Naive B cell (primary cell): ENCODE results near the gene ZNF440. TPM values are rescaled to one million over a fixed set of nuclear protein-coding genes. Genes with fewer than 3 reads are reported as not detected.

ENCODE experiments used
- ATAC-seq, 2 donors: fragments of 150-1000 bp; cut with Tn5 transposase; 2 replicates each; pipeline ENCODE4 v1.10.0; 2021; ENCODE audit warnings: low read depth in 2 of 2, mild to moderate bottlenecking in 2 of 2, moderate library complexity in 2 of 2
- DNase-seq: peaks from one replicate; pipeline ENCODE4 v3.0.0; 2022
- H3K27ac Mint-ChIP-seq, 6 donors: one replicate each; pipeline ENCODE4 v1.8.0; 2020 to 2022; ENCODE audit warnings: mild to moderate bottlenecking in 6 of 6, mixed read lengths in 6 of 6, moderate library complexity in 5 of 6, inconsistent platforms in 2 of 6
- H3K27me3 Mint-ChIP-seq, 3 donors: one replicate each; pipeline ENCODE4 v1.8.0; 2021 to 2022; ENCODE audit warnings: mixed read lengths in 3 of 3, mild to moderate bottlenecking in 1 of 3
- H3K36me3 Mint-ChIP-seq, 2 donors: one replicate each; pipeline ENCODE4 v1.8.0; 2020 to 2022; ENCODE audit warnings: mixed read lengths in 2 of 2, inconsistent platforms in 1 of 2, mild to moderate bottlenecking in 1 of 2
- H3K4me1 Mint-ChIP-seq, 3 donors: one replicate each; pipeline ENCODE4 v1.8.0; 2020 to 2022; ENCODE audit warnings: mixed read lengths in 3 of 3, inconsistent platforms in 1 of 3, mild to moderate bottlenecking in 1 of 3, moderate library complexity in 1 of 3
- H3K4me3 Mint-ChIP-seq, 8 donors: one replicate each; pipeline ENCODE4 v1.8.0; 2020 to 2022; ENCODE audit warnings: mild to moderate bottlenecking in 8 of 8, mixed read lengths in 8 of 8, moderate library complexity in 8 of 8, inconsistent platforms in 2 of 8
- H3K9me3 Mint-ChIP-seq, 7 donors: one replicate each; pipeline ENCODE4 v1.8.0; 2020 to 2022; ENCODE audit warnings: mixed read lengths in 7 of 7, mild to moderate bottlenecking in 5 of 7, inconsistent platforms in 2 of 7, moderate library complexity in 1 of 7
- polyA plus RNA-seq, 6 donors: library from polyadenylated mRNA; unstranded; fragments of 300-500 nt; fragmentation: Illumina TruSeq; gene quantifications; one replicate each; pipeline ENCODE4 v1.2.3, GENCODE V29; 2021; ENCODE audit warnings: low read depth in 6 of 6

ZNF440 gene
- polyA plus RNA-seq, 6 donors from 2014 or later, result 1.5 to 7.4 (median 3.2) TPM

DNA sequence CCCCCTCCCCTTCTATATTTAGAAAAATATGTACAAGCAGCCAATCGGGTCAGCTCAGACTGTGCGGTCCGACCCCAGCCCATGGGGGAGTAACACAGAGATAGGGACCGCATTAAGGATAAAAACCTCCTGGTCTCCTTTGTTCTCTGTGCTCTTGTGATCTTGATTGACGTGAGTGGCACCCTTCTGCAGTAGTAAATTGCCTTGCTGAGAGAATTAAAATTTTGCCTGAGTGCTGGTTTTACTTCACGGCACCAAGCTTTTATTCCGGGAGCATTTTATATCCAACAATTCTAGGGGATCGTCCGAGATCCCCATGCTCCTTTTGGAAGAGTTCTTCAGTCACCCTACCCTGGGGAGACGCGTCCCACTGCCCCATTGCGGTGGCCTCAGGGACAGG, 66.5 kb downstream of the ZNF440 start:
- DNase-seq (no peak), ATAC-seq (no peak)
- Mint-ChIP-seq H3K9me3 (peaks cover 0 to 4% (median 0%) of the 10 kb centered on the region in 7 donors), H3K36me3 (no peaks in the 10 kb centered on the region), H3K27ac (peak overlapping the region in 1 of 6 donors; percentile 87), H3K4me3 (no peak overlapping the region), H3K4me1 (peaks cover 0 to 7% (median 6%) of the 10 kb centered on the region in 3 donors), H3K27me3 (no peaks in the 10 kb centered on the region)

DNA sequence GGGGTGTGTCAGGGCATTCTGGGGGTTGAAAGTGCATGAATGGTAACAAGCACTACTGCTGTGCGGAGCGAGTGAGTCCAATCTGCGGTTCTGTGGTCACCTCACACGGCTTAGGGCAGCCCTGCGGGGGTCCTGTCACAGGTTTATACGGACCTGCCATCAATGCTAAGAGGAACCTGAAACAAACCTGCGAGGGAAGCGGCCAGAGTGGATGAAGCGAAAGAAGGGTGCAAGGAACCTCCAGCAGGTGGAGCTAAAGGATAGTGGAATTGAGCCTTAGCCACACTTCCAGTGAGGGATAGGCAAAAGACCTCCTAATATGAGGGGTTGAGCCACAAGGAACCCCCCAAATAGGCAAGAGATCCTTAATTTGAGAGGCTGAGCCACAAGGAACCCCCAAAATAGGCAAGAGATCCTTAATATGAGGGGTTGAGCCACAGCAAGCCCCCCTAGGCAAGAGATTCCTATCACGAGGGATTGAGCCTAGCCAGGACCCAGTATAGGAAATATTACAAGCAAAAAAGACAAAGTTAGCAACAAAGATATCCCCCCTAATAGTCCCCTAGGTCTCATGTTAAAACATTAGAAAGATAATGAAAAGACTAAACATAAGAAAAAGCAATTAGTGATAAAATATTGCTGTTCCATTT, 67.2 kb downstream of the ZNF440 start:
- DNase-seq (peak; percentile 59), ATAC-seq (peak; percentile 68 to 90)
- no peak overlapping the region for H3K4me3 Mint-ChIP-seq
- H3K27ac Mint-ChIP-seq, result peak overlapping the region in 1 of 6 donors; percentile 81
- no peaks in the 10 kb centered on the region for H3K27me3 Mint-ChIP-seq
- peaks cover 0 to 7% (median 6%) of the 10 kb centered on the region in 3 donors for H3K4me1 Mint-ChIP-seq
- peaks cover 0 to 4% of the 10 kb centered on the region in 2 donors for H3K36me3 Mint-ChIP-seq
- peaks cover under 1 to 6% (median 2%) of the 10 kb centered on the region in 7 donors for H3K9me3 Mint-ChIP-seq

- H3K36me3 Mint-ChIP-seq, result peaks cover 0 to 7% of the 10 kb centered on the region in 2 donors
- ATAC-seq (no peak), DNase-seq (no peak)
- peaks cover 2 to 16% (median 6%) of the 10 kb centered on the region in 7 donors for H3K9me3 Mint-ChIP-seq
- H3K27me3 Mint-ChIP-seq, result no peaks in the 10 kb centered on the region
- no peak overlapping the region for H3K4me3 Mint-ChIP-seq
- H3K27ac Mint-ChIP-seq, result no peak overlapping the region
- H3K4me1 Mint-ChIP-seq, result peaks cover 4 to 12% (median 10%) of the 10 kb centered on the region in 3 donors
These were observed 68.5 kb downstream of the ZNF440 start for GRCh38 chr19:11882606-11883005.

Other genes starting within 250 kb of the ZNF440 start
- 10 to 100 TPM; 17.4 to 44.2 (median 24.6) TPM for gene ACP5, start 236.6 kb upstream of the ZNF440 start, polyA plus RNA-seq
- gene ZNF627, start 216.8 kb upstream of the ZNF440 start, polyA plus RNA-seq, result 10 to 100 TPM in 5 of 6 donors, 1 to 10 TPM in 1; 9.6 to 15.8 (median 13.3) TPM
- 1 to 10 TPM in 5 of 6 donors, not detected in 1; 1.2 to 3.0 (median 1.7) TPM for gene ZNF823, start 75.3 kb upstream of the ZNF440 start, polyA plus RNA-seq
- 10 to 100 TPM in 5 of 6 donors, 1 to 10 TPM in 1; 5.9 to 16.0 (median 13.7) TPM for gene ZNF441, start 47.3 kb upstream of the ZNF440 start, polyA plus RNA-seq
- gene ZNF491, start 15.8 kb upstream of the ZNF440 start, polyA plus RNA-seq, result under 1 TPM in 3 of 6 donors, not detected in 3; 0.25 to 0.40 (median 0.29) TPM
- 10 to 100 TPM in 1 of 6 donors, 1 to 10 TPM in 4, not detected in 1; 7.4 to 13.6 (median 9.3) TPM for gene ZNF439, start 34.5 kb downstream of the ZNF440 start, polyA plus RNA-seq
- 1 to 10 TPM in 3 of 6 donors, under 1 TPM in 3; 0.30 to 2.3 (median 0.95) TPM for gene ZNF69, start 73.5 kb downstream of the ZNF440 start, polyA plus RNA-seq
- 1 to 10 TPM in 5 of 6 donors, not detected in 1; 1.9 to 4.6 (median 3.3) TPM for gene ZNF700, start 110.8 kb downstream of the ZNF440 start, polyA plus RNA-seq
- 1 to 10 TPM in 5 of 6 donors, not detected in 1; 3.8 to 8.2 (median 6.0) TPM for gene ZNF763, start 150.8 kb downstream of the ZNF440 start, polyA plus RNA-seq
- 10 to 100 TPM in 1 of 6 donors, 1 to 10 TPM in 5; 2.2 to 11.0 (median 5.0) TPM for gene ZNF433, start 221.4 kb downstream of the ZNF440 start, polyA plus RNA-seq
- under 1 TPM in 2 of 6 donors, not detected in 4; 0.14 to 0.27 TPM for gene ZNF878, start 238.7 kb downstream of the ZNF440 start, polyA plus RNA-seq